Keratinocyte (primary cell): ENCODE measurements around the gene TNFAIP3.

Source experiments
- CTCF ChIP-seq, 3 experiments: IDR thresholded peaks in 1 of 3; conservative IDR thresholded peaks in 1 of 3; optimal IDR thresholded peaks in 1 of 3; 2 replicates in 2 of 3; 3 replicates in 1 of 3; pipeline versions ENCODE3 to v1.5.1; 2011; ENCODE audit warnings: low read length in 3 of 3, mild to moderate bottlenecking in 3 of 3, moderate library complexity in 2 of 3, control low read depth in 1 of 3, inconsistent platforms in 1 of 3; ENCODE audit not compliant: insufficient read depth in 2 of 3; ENCODE audit errors: extremely low read depth in 1 of 3
- EZH2 ChIP-seq: IDR thresholded peaks from one replicate; pipeline ENCODE4 v1.6.1; 2012; ENCODE audit warnings: inconsistent platforms, mild to moderate bottlenecking, low read length, moderate library complexity

- TF ChIP-seq EZH2 (no peak), CTCF (optimal IDR thresholded peaks at IDR 0.05 in 1 of 3, IDR thresholded peaks at IDR 0.05 in 1 of 3, conservative IDR thresholded peaks at IDR 0.05 in 1 of 3; ENCODE audit: extremely low read depth in 1 of 3, insufficient read depth in 2 of 3, low read length in 3 of 3) (no peak)
Measured at GRCh38 chr6:137846772-137847313, 20.2 kb upstream of the TNFAIP3 start.
